ENCODE results near the gene WDR89.
"Not testable (repeated sequence)": the region's sequence is repeated elsewhere in the genome, so short reads cannot be mapped to it uniquely, and the experiment has no call there.

The WDR89 gene

GRCh38 chr14:63583046-63583445, 58.6 kb downstream of the WDR89 start:
- DNase-seq = not testable (repeated sequence)

- DNase-seq = no peak
These were observed 60.2 kb downstream of the WDR89 start for GRCh38 chr14:63581491-63581890.

- DNase-seq = no peak
These were observed 63.4 kb downstream of the WDR89 start for GRCh38 chr14:63578300-63578699.

- DNase-seq = no peak
These were observed 68.1 kb downstream of the WDR89 start for GRCh38 chr14:63573581-63573980.

- no peak for DNase-seq
These were observed 76.2 kb downstream of the WDR89 start for GRCh38 chr14:63565448-63565847.

GRCh38 chr14:63564318-63564717, 77.4 kb downstream of the WDR89 start:
- no peak for DNase-seq

- no peak for DNase-seq
These were observed 78.2 kb downstream of the WDR89 start for GRCh38 chr14:63563370-63564026.

GRCh38 chr14:63562405-63562804, 79.3 kb downstream of the WDR89 start:
- no peak for DNase-seq

- no peak for DNase-seq
These were observed 86.1 kb downstream of the WDR89 start for GRCh38 chr14:63555572-63555971.

GRCh38 chr14:63551332-63551731, 90.3 kb downstream of the WDR89 start:
- DNase-seq = no peak

- no peak for DNase-seq
These were observed 93.8 kb downstream of the WDR89 start for GRCh38 chr14:63547798-63548335.

All from eye (tissue), 1 donor.